GM19025 (cell line): ENCODE measurements around the gene SOX8.

ENCODE experiments used
- ATAC-seq: cut with Tn5 transposase; IDR thresholded peaks from one replicate; pipeline ENCODE4 v1.9.1; 2021; ENCODE audit warnings: mild to moderate bottlenecking, low read depth, moderate library complexity; ENCODE audit not compliant: unreplicated experiment

SOX8 gene

DNA sequence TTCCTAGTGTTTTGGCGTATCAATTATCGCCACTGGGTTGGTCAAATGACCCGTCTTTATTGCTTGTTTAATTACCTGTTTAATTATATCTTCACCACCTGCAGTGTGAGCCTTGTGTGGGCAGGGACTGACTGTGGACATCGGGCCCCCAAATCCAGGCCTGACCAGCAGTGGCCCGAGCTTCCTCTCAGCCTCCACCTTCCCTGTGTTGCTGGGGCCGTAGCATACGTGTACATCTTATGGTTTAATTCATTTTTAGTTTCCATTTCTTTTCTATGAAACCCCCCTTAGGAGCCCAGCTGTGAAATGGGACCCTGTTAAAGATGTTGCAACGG, 9.6 kb upstream of the SOX8 start:
- ATAC-seq = no peak

DNA sequence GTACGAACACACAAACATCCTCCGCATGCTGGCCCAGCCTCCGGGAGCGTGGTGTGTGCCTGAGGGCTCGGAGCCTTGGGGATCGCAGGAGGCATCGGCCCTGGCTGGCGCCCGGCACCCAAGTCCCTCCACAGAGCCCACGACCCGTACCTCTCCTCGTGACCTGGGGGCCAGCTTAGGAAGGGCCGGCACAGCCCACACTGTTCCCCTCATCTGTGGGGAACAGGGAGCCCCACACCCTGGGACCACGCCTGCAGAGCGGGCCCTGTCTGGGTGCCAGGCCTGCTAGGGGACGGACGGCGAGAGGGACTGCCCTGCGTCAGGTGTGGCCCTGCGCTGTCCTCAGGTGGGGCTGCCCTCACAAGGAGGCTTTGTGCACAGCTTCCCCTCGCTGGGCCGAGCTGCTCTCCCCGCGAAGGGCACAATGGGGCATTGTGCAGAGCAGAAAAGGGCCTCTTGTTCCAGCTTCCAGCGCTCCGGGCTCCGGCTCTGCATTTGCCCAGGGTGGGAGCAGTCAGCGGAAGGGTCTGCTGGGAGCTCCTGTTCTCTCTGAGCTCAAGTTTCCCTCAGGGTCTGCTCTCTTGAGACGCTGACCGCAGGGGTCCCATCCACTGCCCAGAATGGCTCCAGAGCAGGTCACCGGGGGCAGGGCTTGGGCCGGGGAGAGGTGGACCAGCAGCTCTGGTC, 9.1 kb upstream of the SOX8 start:
- no peak for ATAC-seq

- ATAC-seq = no peak
Measured at GRCh38 chr16:973366-973765, 8.2 kb upstream of the SOX8 start.

- no peak for ATAC-seq
Measured at GRCh38 chr16:974001-974601, 7.5 kb upstream of the SOX8 start.

DNA sequence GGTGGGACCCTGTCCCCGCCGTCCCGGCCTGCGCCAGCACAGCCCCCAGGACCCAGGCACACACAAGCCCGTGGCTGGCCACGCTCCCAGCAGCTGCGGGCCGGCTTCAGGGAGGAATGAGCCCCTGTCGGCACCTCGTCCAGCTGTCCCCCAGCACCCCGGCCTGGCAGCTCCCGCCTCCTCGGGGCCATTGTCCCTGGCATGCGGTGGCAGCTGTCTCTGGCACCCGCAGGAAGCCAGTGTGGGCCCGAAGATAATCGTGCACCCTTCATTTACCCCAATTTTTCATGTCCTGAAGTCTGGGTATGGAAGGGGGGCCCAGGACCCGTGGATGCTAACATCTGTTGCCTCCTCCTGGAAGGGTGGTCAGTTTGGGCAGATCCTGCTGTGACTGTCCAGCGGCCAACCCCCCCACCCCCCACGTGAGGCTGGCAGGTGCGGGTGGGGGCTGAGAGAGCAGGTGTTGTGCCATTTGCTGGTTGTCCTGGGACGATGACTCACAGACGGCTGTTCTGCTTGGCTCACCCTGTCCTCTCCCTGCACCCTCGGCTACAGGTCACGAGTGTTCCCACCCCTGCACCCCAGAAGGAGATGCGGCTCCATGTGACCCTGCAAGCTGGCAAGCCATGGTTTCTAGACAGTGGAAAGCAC, 6.8 kb upstream of the SOX8 start:
- no peak for ATAC-seq

GRCh38 chr16:975291-975690, 6.3 kb upstream of the SOX8 start:
- no peak for ATAC-seq

GRCh38 chr16:976389-976931, 5.1 kb upstream of the SOX8 start:
- no peak for ATAC-seq

- ATAC-seq = no peak
Measured at GRCh38 chr16:977081-977701, 4.4 kb upstream of the SOX8 start.

DNA sequence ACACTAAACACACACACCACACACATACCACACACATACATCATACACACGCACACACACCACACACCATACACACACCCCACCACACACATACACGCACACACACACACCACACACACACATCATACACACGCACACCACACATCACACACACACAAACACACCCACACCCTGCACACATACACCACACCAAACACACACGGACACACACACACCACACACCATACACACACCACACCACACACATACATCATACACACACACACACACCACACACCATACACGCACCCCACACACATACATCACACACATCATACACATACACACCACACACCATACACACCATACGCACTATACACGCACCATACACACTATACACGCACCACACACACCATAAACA, 3.7 kb upstream of the SOX8 start:
- no peak for ATAC-seq

- no peak for ATAC-seq
Measured at GRCh38 chr16:978403-978802, 3.2 kb upstream of the SOX8 start.

DNA sequence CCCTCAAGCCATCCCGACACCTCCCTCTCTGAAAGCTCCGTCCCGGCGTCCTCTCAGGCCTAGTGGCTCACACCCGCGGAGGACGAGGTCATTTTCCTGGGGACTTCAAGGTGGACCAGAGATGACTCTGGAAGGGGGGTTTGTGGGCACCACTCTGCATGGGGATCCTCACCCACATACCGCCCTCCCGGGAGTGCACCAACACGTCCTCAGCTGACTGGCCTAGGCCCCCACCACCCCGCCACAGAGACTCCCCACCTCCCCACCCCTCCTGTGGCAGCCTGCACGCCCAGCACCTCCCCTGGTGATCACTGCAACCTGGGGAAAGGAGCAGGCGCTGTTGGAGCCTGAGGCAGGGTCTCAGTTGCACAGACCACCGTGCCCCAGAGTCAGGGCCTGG, 2.4 kb upstream of the SOX8 start:
- ATAC-seq = no peak

DNA sequence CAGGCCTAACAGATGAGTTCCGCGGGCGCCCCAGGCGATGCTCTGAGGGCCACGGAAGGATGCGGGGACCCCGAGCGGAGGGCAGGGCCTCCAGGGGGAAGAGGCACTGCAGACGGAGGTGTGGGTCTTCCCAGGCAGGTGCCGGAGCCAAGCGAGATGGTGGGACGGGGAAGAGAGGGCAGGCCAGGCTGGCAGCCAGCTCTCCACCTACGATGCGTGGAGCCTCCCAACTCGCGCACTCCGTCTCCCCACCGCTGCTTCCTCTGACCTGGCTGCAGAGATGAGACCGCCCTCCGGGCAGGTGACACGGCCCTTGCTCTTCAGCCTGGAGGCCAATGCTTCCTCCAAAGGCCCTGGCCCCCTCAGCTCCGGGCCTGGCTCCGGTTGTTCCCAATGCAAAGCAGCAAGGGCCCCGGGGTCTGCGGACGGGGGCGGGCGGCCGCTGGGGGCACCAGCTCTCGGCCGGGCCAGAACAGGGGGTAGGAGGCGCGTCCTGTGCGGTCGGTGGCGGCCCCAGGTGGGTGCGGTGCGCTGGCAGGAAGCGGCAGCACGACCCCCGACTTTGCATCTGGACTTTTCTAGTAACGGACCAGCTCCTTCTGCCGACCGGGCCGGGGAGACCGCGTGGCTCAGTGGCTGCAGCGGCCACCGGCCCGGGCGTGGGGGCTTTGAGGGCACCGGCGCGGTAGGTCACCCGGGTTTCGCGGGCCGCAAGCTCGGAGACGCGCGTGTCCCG, 1.5 kb upstream of the SOX8 start:
- ATAC-seq = no peak

DNA sequence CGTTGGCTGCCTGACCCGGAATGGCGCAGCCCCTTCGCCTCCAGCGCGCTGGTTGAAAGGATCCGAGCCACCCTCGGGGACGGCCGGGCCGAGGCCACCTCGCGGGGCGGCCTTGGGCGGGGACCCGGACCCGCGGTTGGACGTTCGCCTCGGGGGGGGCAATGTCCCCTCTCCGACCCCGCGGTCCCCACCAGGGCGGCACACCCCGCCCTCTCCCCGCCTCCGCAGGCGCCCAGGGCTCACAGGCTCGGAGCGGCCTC, 1.0 kb upstream of the SOX8 start:
- ATAC-seq = no peak

GRCh38 chr16:982145-983043, 824 bp downstream of the SOX8 start:
- no peak for ATAC-seq

DNA sequence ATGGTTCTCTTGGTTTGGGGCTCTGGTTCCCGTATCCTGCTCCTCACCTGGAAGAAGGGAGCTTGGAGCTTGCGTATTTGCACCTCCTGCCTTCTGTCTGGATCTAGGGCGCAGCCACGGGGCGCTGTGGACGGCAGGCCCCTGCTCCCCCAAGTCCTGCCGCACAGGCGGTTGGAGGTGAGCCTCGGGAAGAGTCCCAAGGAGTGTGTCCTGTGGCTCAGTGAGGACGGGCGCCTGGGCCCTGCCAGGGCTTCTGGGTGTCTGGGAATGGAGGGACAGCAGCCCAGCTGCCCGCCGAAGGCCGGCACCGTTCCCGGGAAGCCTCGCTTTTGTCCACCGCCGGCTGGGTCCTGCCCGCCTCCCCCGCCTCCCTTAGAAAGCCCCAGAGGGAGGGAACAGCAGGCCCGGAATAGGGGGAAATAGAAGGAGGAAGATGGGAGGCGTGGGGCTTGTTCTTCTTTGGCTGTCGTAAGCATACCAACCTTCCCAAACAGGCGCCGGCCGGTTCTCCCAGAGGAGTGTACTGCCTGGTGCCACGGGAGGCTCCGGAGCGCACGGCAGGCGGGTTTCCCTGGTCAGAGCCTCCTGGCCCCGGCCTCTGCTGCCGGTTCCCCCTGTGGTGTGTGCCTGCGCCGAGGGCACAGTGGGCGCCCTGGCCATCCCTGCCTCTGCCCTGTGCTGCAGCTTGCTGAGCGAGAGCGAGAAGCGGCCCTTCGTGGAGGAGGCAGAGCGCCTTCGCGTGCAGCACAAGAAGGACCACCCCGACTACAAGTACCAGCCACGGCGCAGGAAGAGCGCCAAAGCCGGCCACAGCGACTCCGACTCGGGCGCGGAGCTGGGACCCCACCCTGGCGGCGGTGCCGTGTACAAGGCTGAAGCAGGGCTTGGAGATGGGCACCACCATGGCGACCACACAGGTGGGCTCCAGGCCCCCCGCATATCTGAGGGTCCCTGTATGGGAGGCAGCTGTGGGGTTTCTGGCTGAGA, 1.8 kb downstream of the SOX8 start:
- ATAC-seq = no peak

GRCh38 chr16:984121-984694, 2.6 kb downstream of the SOX8 start:
- ATAC-seq = no peak

DNA sequence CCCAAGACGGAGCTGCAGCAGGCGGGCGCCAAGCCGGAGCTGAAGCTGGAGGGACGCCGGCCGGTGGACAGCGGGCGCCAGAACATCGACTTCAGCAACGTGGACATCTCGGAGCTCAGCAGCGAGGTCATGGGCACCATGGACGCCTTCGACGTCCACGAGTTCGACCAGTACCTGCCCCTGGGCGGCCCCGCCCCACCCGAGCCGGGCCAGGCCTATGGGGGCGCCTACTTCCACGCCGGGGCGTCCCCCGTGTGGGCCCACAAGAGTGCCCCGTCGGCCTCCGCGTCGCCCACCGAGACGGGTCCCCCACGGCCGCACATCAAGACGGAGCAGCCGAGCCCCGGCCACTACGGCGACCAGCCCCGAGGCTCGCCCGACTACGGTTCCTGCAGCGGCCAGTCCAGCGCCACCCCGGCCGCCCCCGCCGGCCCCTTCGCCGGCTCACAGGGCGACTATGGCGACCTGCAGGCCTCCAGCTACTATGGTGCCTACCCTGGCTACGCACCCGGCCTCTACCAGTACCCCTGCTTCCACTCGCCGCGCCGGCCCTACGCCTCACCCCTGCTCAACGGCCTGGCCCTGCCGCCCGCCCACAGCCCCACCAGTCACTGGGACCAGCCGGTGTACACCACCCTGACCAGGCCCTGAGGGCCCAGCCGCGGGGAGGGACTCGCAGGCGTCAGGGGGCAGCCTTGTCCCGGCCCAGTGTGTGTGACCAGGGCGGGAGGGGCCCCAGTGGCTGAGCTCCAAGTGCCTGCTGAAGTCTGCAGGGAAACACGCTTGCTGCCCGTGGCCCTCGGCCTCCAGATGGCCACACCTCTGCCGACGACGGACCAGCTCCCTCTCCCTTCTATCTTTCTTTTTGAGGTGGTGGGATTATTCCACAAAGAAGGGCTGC, 3.4 kb downstream of the SOX8 start:
- ATAC-seq = no peak
